Activated CD8-positive, alpha-beta memory T cell treated with anti-CD3 and anti-CD28 coated beads for 1 hour (primary cell): Measurements from ENCODE around the gene ZNF606.

Source experiments
- DNase-seq, 2 donors: peaks; one replicate each; pipeline ENCODE4 v3.0.0-alpha.2; 2020; ENCODE audit warnings: low read depth in 1 of 2; ENCODE audit errors: extremely low read depth in 1 of 2

The ZNF606 gene

GRCh38 chr19:57934820-57935665 lies 67.6 kb downstream of the ZNF606 start, which contains the start of gene ZNF418:
Gene ZNF418 (minus strand): TSS chr19:57935402. CDS start chr19:57933822, 1,580 bp downstream.
- DNase-seq, result peak in 1 of 2 donors; percentile 3

DNA sequence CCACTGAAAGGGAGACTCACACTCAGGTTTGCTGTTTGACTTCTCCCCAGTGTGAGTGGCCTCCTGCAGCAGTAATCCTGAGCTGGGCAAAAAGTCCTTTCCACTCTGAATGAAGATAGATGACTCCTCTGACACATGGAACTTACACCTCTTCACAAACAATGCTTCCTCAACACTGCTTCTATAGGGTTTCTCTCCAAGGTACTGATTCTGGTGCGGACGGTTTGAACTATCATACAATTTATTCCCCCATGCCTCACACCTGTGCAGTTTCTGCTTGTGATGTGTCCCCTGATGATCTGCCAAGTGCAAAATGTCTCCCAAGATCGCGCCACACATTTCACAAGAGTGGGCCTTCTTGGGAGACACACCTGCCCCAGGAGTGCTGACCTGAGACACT lies 75.0 kb downstream of the ZNF606 start:
- DNase-seq, result no peak
